Measurements from ENCODE around the gene GIMAP8. TPM values are rescaled to one million over a fixed set of nuclear protein-coding genes. Genes with fewer than 3 reads are reported as not detected.

The GIMAP8 gene
- total RNA-seq, 1 donor from 2014 or later = not detected

DNA sequence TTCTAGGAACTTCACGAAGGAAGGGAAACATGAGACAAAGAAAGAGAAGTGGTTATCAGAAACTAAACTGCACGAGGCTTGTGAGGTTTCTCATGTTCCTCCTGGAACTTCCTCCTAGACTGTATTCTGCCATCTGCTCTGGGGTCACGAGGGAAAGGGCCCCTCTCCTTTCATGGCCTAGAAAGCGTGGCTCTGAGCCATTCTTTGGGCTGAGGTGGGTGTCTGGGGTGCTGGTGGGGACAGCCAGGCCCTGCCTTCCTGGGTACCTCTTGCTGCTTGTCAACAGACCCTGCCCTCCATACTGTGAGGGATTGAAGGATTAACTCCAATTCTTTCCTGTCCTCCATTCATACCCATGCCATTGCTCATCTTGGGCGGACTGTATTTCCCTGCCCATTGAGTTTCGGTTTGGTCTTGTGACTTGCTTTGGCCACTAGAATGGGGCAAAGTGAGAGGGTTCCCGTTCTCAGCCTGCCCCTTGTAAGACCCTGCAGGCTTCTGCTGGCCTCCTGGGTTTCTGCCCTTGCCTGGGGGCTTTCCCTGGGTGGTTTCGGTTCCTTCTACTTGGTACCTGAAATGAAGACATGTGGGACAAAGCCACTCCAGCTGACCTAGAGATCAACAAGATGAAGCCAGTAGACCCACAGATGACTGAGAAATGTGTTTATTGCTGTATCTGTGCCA, 14.9 kb upstream of the GIMAP8 start:
- H3K36me3 Mint-ChIP-seq (ENCODE audit: low read depth) = no peaks in the 10 kb centered on the region
- H3K27me3 Mint-ChIP-seq (ENCODE audit: low read depth) = peaks cover 10% of the 10 kb centered on the region
- TF ChIP-seq, protein P1, sequence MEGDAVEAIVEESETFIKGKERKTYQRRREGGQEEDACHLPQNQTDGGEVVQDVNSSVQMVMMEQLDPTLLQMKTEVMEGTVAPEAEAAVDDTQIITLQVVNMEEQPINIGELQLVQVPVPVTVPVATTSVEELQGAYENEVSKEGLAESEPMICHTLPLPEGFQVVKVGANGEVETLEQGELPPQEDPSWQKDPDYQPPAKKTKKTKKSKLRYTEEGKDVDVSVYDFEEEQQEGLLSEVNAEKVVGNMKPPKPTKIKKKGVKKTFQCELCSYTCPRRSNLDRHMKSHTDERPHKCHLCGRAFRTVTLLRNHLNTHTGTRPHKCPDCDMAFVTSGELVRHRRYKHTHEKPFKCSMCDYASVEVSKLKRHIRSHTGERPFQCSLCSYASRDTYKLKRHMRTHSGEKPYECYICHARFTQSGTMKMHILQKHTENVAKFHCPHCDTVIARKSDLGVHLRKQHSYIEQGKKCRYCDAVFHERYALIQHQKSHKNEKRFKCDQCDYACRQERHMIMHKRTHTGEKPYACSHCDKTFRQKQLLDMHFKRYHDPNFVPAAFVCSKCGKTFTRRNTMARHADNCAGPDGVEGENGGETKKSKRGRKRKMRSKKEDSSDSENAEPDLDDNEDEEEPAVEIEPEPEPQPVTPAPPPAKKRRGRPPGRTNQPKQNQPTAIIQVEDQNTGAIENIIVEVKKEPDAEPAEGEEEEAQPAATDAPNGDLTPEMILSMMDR (IDR thresholded peaks at IDR 0.05) = no peak

DNA sequence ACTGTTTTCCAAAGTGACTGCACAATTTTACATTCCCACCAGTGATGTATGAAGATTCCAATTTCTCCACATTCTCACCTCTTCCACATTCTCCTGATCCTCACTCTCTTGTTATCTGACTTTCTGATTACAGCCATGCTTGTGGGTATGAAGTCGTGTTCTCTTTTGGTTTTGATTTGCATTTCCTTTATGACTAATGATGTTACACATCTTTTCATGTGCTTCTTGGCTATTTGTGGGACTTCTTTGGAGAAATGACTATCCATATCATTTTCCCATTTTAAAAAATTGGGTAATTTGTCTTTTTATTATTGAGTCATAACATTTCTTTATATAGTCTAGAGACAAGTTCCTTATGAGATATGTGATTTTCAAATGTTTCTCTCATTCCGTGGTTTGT, 10.5 kb upstream of the GIMAP8 start:
- H3K27ac Mint-ChIP-seq (ENCODE audit: unreplicated experiment) = no peak overlapping the region
- peaks cover 27% of the 10 kb centered on the region for H3K9me3 Mint-ChIP-seq (ENCODE audit: low read depth)
- peaks cover 3% of the 10 kb centered on the region for H3K27me3 Mint-ChIP-seq (ENCODE audit: low read depth)
- no peaks in the 10 kb centered on the region for H3K4me1 Mint-ChIP-seq (ENCODE audit: low read depth)
- TF ChIP-seq, protein P1 (IDR thresholded peaks at IDR 0.05) = no peak
- no peak overlapping the region for H3K4me3 Mint-ChIP-seq (ENCODE audit: unreplicated experiment)
- H3K36me3 Mint-ChIP-seq (ENCODE audit: low read depth) = peaks cover 2% of the 10 kb centered on the region
- no peak for DNase-seq (ENCODE audit: low spot score)

More for the DNA sequence above, 14.9 kb upstream of the GIMAP8 start:
- Mint-ChIP-seq H3K4me3 (ENCODE audit: unreplicated experiment) (no peak overlapping the region), H3K4me1 (ENCODE audit: low read depth) (no peaks in the 10 kb centered on the region), H3K9me3 (ENCODE audit: low read depth) (peaks cover 12% of the 10 kb centered on the region), H3K27ac (ENCODE audit: unreplicated experiment) (no peak overlapping the region)
- DNase-seq (ENCODE audit: low spot score) = peak; percentile 51

DNA sequence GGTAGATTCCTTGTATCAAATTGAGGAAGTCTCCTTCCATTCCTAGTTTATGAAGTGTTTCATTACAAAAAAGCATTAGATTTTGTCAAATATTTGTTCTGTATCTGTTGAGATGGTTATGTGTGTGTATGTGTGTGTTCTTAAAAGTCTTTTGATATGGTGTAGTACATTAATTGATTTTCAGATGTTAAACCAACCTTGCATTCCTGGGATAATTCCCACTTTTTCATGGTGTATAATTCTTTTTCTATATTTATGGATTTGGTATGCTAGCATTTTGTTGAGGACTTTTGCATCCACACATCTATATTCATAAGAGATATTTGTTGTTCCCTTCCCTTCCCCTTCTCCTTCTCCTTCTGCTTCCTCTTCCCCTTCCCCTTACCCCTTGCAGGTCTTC, 8.9 kb upstream of the GIMAP8 start:
- H3K36me3 Mint-ChIP-seq (ENCODE audit: low read depth) = peaks cover 2% of the 10 kb centered on the region
- H3K4me1 Mint-ChIP-seq (ENCODE audit: low read depth) = peaks cover 2% of the 10 kb centered on the region
- TF ChIP-seq, protein P1 (IDR thresholded peaks at IDR 0.05) = no peak
- no peak overlapping the region for H3K4me3 Mint-ChIP-seq (ENCODE audit: unreplicated experiment)
- DNase-seq (ENCODE audit: low spot score) = no peak
- H3K9me3 Mint-ChIP-seq (ENCODE audit: low read depth) = peaks cover 27% of the 10 kb centered on the region
- H3K27ac Mint-ChIP-seq (ENCODE audit: unreplicated experiment) = no peak overlapping the region
- H3K27me3 Mint-ChIP-seq (ENCODE audit: low read depth) = peaks cover 3% of the 10 kb centered on the region

DNA sequence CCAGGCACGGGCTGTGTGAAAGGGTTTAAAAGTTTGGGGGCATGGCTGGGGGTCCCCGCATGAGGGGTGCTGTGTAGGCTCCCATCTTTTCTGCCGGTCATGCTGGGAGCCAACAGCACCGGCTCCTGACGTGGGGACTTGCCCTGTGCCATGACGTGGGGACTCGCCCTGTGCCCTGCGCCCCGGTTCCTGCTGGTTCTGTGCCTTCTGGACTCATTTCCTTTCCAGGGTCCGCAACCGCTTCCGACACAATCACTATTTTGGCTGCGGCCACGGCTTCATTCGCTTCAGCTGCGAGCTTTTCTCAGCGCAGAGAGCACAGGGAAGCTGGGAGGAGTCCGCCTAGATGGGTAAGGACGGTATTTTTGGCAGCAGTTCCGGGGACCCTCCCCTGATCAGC, 7.6 kb upstream of the GIMAP8 start:
- Mint-ChIP-seq H3K27ac (ENCODE audit: unreplicated experiment) (no peak overlapping the region), H3K36me3 (ENCODE audit: low read depth) (peaks cover 2% of the 10 kb centered on the region), H3K4me3 (ENCODE audit: unreplicated experiment) (no peak overlapping the region), H3K9me3 (ENCODE audit: low read depth) (peaks cover 27% of the 10 kb centered on the region), H3K4me1 (ENCODE audit: low read depth) (peaks cover 4% of the 10 kb centered on the region), H3K27me3 (ENCODE audit: low read depth) (peaks cover 3% of the 10 kb centered on the region)
- no peak for DNase-seq (ENCODE audit: low spot score)
- TF ChIP-seq, protein P1 (IDR thresholded peaks at IDR 0.05) = no peak

DNA sequence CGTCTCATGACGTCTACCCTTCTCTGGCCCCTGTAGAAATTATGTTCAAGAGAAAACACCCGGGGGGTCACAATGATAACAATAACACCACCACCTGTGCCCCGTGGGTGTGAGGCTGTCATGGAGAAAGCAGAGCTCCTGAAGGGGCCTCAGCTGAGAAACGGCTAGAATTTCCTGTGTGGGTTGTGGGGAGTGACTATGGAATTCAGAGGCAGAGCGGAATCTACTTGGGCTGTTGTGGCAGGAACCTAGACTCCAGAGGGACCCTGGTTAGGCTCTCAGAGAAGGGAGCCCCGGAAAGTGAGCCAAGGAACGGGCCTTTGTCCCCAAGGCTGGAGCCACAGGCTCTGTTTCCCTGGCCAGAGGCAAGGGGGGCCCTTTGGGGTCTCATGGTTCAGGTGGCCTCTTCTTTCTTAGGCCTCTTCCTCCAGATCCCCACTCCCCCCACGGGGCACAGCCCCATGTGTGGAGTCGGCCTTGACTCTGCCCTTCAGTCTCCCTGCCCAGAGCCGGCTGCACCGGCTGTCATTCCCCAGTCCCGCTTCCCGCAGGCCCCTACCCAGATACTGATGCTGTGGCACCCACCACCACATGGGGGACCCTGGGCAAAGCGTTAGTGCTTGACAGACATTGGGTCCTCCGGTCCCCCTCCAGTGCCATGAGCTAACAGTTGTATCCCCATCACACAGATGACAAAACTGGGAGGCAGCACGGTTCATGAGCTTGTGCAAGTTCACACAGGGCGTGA, 6.5 kb upstream of the GIMAP8 start:
- no peak for DNase-seq (ENCODE audit: low spot score)
- TF ChIP-seq, protein P1 (IDR thresholded peaks at IDR 0.05) = no peak
- H3K36me3 Mint-ChIP-seq (ENCODE audit: low read depth) = peaks cover 2% of the 10 kb centered on the region
- no peak overlapping the region for H3K27ac Mint-ChIP-seq (ENCODE audit: unreplicated experiment)
- no peak overlapping the region for H3K4me3 Mint-ChIP-seq (ENCODE audit: unreplicated experiment)
- peaks cover 18% of the 10 kb centered on the region for H3K9me3 Mint-ChIP-seq (ENCODE audit: low read depth)
- peaks cover 8% of the 10 kb centered on the region for H3K27me3 Mint-ChIP-seq (ENCODE audit: low read depth)
- peaks cover 9% of the 10 kb centered on the region for H3K4me1 Mint-ChIP-seq (ENCODE audit: low read depth)

Measured in chondrocyte (in vitro differentiated cells).